HG02642 (cell line): ENCODE measurements around the gene PDE8B.

Source experiments
- ATAC-seq: cut with Tn5 transposase; IDR thresholded peaks from one replicate; pipeline ENCODE4 v1.9.1; 2021; ENCODE audit warnings: mild to moderate bottlenecking; ENCODE audit not compliant: unreplicated experiment, poor library complexity

The PDE8B gene

DNA sequence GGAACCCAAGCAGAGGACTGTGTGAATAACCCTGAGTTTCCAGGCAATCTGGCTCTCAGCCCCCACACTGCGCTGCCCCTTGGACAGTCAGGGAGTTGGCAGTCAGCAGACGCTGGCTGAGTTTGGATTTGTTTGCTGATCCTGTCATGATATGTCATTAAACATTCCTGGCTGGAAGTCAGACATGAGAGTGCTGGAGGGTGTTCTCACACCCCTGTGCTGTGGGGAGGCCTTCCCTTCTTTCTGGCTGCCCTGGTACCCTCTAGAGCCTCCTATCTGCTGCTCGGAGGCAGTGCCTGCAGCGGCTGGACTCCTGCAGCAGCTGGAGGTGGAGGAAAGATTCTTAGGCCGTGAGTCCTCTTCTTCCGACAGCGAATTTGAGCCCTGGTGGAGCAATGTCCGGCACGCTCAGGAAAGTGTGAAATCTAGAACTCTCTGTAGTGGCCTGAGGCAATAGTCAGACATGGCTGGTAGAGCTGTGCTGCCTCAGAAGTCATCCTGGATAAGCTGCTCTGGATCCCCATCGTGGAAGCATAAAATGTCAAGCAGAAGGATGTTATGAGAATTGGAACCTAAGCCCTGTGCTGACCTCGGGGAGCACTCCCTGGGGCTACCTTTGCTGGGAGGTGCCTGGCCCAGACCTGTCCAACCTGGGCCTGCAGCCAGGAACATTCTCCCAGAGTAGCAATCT is 72.0 kb downstream of the PDE8B start:
- no peak for ATAC-seq

DNA sequence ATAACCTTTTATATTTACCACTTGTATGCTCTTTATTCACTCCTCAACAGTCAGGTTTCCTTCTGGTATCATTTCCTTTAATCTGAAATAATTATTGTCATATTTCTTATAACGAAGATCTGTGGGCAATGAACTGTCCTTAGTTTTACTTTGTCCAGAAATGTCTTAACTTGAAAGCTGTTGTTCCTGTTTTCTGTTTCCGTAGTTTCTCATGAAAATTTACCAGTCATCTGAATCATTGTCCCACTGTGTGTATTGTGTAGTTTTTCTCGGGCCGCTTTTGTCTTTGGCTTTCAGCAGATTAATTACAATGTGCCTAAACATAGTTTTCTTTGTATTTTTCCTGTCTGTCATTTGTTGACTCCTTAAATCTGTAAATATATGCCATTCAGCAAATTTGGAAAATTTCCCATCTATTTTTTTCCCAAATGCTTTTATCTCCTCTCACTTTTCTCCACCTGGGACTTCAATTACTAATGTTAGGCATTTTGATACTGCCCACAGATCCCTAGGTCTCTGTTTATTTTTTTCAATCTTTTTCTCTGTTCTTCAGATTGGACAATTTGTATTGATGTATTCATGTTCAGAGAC is 74.9 kb downstream of the PDE8B start:
- ATAC-seq: no peak

DNA sequence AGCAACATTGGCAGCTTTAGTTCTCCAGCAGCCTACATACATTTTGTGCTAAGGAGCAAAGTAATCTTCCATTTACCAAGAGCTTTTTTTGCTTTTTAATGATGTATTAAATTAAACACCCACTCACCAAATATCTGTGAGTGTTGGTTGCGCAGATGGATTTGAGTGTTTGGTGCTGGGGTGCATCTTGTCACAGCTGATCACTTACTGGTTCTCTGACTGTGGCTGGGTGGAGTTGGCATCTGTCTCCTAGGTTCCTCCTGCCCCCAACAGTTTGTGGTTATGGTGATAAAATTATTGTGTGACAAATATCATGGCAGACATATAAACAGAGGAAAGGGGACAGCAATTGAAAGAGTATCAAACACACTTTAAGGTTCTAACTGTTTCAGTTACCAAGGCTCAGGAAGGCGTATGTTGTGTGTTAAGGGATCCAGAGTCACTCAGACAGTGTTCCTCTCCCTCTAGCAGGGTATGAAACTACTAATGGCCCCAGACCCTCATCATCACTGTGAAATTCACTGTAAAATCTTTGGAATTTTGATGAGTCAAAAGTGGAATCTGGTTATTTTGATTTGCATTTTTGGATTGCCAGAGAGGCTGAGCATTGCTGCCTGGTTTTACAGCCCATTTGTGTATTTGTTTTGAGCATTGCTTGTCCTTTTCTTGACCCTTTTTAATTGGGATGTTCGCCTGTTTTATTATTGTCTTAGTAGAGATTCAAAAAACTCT is 81.7 kb downstream of the PDE8B start:
- no peak for ATAC-seq

DNA sequence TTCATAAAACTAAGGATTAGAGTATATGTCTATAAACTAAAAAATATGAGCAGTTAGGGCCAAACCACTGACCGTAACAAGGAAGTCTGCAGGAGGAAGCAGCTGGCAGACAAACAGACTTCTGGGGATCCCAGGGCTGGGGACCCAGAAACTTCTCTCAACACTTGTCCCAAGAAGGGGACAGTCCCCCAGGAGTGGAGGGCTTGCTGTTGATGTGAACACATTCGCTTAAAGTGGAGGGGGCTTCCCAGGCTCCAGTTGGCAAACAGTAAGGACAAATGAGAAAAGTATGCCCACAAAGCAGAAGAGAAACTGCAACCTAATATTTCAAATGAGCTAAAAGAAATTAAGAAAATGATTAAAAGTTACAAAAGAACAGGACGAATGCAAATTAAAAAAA is 83.7 kb downstream of the PDE8B start:
- ATAC-seq: no peak

DNA sequence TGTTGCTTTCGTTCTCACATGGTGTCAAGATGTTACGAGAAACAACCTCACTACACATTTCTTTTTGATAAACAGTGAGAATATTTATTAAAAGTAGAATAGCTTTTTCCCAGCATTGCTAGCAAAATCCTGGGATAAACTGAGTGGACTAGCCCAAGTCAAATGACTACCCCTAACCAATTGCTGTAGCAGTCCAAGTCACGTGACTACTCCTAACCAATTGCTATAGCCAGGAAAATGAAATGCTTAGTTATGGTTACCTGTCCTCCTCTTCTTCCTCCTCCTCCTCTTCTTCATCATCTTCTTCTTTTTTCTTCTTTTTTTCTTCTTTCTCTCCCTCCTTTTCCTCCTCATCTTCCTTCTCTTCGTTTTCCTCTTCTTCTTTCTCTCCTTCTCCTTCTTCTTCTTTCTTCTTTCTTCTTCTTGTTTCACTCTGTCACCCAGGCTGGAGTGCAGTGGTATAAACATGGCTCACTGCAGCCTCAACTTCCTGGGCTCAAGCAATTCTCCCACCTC is 85.4 kb downstream of the PDE8B start:
- ATAC-seq: no peak

DNA sequence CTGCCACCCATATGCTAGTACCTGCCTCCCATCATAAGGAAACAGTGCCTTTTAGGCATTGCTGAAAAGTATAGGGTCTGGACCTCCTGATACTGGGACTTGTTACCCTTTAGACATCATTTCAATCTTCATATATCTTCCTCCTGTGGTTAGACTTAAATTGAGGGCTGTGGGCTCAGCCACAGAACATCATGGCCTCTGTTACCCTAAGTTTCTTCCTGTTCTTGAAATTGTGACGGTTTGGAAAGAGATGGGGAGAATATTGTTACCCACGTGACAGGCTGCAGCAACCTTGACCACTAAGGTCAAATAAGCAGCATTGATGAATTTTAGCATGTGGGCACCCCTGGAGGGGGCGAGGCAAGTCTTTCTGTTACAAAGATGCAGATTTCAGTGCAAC is 87.7 kb downstream of the PDE8B start:
- ATAC-seq: no peak

DNA sequence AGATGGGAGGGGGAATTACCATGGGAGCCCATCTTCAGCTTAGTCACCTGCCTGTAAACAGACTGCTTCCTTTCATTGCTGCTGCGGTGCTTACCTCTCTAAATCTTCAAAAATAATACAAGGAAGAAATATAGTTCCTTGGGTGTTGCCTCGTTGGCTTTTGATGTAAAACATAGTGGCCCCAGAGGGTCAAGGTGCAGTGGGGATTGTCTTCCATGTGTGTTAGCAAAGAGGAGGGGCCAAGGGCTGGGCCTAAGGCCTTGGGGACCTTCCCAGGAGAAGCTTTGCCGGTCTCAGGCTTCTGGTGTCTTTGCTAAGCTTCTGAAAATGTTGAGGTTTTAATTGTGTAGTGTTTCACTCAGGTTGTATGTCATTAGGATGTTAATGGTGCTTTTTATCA is 90.0 kb downstream of the PDE8B start:
- no peak for ATAC-seq

DNA sequence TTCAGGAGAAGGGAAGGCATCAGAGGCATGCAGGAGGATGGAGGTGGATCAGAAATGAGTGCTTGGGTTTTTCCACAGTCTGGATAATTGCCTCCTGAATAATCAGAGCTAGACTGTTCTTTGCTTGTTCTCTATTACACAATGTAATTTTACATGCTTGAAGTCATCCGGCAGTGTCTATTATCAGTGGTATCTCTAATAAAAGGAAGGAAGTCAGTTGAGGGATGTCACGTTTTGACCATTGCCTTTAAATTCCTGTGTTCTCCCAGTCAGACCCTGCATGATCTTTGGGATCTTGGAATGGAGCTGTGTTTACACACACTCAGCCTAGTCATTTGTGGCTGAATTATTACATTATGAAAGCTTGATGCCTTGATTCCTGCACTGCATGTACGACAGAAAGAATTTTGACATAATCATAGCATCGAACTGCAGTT is 91.0 kb downstream of the PDE8B start:
- no peak for ATAC-seq

DNA sequence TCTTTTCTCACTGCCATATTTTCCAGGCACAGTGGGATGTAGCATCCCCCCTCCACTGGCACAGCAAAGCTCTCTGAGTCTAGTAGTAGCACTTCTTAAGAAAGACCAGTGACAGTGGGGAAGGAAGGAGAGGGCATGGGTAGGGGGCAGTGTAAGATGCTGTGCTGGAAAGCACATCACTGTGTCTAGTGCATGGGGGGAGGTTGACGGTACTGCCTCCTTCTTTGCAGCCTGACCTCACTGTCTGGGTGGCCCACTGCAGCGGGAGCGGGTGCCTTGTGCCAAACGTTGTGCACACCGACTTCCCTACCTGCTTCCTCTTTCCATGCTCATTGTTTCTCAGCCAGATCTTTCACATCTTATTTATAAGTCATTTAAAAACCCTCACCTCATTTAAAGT is 91.8 kb downstream of the PDE8B start:
- no peak for ATAC-seq

DNA sequence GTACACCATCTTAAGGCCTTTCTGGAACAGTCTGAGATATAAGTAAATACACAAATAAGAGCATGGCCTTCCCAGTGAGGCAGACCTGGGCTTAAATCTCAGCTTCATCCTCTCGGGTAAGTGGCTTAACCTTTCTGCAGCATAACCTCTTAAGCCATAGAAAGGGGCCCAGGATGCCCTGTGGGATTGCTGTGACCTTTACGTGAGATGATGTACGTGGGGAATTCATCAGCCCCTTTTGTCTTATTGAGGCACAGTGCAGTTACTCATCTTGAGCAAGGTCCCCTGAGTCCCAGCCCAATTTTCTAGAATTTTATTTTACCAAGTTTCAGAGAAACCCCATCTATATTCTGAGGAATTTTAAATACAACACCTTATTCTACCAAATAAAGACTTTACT is 92.2 kb downstream of the PDE8B start:
- ATAC-seq: no peak

DNA sequence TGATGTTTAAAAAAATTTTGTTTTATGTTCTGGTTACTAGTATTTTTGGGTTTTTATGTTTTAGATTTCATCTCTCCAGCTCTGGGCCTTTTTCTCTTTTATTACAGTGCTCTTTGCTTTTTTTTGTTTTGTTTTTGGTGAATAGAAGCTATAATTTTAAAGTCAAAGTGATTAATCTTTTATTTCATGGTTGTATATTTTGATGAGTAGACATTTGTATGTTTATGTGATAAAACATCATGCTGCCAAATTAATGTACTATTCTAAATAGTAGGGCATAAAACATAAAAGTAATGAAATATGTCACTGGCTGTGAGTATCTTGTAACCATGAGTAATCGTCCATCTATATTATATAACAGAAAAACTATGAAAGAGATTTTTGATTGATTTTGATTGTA is 93.9 kb downstream of the PDE8B start:
- ATAC-seq: no peak

DNA sequence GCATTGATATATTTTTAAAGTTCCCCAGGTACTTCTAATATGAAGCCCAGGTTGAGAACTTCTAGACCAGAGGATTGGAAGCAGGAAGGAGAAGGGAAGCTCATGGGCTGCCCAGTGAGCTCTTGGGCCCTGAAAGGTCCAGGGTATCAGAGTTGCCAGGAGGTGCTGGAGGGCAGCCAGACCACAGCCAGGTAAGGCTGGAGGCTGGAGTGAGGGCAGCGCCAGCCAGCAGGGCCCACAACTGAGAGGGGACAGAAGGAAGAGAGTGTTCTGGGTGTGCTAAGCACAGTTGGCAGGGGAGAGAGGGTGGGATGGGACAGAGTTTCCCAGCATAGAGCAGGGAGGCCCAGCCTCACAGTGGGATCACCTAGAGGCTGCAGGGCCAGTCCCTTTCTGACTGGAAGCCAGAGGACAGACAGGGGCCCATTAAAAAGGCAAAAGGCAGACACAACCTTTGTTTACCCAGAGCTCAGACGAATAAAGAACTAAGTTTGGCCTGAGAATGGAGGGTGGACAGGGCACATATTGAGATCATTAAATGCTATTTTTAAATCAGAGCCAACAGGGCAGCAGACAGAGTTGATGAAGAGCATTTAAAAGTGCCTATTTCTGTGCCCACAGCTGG is 94.9 kb downstream of the PDE8B start:
- no peak for ATAC-seq

DNA sequence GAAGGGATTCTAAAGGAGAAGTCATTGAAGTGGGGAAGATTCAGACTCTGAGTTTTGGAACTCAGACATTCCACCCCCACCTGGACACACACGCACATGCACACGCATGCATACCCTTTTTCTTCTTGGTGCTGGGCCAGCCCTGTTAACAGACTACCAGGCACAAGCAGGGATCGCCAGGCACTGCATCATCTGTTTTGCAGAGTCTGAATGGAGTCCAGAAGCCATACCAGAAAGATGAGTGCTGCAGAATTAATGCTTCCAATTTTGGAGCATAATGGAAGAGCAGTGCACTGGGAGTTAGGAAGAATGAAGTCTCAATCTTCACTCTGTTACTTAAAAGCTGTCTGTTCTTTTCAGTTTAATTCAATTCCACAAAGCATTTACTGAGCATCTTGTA is 95.5 kb downstream of the PDE8B start:
- ATAC-seq: no peak

DNA sequence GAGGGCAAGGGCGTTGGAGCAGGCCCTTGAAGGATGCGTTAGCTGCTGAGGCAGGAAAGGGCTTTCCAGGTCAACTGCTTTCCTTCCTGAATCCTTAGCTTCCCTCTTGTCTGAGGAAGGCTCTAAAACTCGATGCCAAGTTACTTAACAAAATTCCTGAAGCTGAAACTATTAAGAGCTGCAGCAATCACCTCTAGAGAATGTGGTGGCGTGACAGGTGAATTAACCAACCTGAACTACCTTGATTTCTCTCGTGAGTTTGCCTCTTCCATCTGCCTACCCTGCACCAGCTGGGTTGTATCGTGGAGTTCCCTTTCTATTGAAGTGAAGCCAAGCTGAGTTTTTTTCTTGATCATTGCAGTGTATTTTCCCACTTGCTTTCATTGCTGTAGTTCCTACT is 96.1 kb downstream of the PDE8B start:
- no peak for ATAC-seq

DNA sequence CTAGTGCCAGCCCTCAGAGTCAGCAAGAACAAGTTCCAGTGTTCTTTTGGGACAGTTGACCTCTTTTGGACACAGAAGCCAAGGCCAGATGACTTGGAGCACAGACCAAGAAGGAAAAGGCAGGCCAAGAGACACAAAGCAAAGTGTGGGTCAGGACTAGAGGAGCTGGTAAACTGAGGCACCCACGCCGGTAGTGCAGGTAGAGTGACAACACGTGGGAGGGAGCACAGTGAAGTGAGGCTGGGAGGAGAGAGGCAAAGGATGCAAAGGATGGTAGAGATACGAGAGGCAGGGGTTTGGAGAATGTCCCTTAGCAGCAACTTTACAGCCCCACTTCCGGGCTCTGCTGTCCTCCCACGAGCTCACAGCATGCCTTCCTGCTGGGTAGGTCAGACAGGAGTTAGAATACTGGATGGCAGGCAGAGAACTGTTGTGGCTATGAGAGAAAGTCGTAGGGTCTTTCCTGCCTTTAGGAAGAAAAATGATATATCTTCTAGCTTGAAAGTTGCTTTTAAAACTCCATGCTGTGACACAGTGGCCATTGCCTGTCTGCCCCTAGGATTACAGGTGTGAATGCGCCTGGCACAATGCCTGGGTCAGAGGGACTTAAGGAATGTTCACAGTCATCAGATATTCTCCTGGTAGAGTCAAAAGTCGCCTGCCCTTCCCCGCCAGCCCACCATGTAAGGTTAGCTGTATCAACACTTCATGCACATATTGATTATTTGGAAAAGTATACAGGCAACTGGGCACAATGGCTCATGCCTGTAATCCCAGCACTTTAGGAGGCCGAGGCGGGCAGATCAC is 97.9 kb downstream of the PDE8B start:
- no peak for ATAC-seq

DNA sequence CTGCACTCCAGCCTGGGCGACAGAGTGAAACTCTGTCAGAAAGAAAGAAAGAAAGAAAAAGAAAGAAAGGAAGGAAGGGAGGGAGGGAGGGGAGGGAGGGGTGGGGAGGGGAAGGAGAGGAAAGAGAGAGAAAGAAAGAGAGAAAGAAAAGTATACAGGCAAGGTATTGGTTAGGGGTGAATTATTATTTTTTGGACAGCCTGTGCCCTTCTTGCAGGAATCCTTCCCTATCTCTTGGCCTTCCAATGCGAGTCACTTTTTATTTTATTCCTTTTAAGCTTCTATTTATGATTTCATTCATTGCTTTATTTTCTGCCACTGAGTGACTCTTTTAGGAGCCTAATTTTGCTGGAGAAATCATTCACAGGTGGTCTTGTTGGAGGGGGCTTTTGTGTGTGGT is 98.7 kb downstream of the PDE8B start:
- ATAC-seq: no peak

DNA sequence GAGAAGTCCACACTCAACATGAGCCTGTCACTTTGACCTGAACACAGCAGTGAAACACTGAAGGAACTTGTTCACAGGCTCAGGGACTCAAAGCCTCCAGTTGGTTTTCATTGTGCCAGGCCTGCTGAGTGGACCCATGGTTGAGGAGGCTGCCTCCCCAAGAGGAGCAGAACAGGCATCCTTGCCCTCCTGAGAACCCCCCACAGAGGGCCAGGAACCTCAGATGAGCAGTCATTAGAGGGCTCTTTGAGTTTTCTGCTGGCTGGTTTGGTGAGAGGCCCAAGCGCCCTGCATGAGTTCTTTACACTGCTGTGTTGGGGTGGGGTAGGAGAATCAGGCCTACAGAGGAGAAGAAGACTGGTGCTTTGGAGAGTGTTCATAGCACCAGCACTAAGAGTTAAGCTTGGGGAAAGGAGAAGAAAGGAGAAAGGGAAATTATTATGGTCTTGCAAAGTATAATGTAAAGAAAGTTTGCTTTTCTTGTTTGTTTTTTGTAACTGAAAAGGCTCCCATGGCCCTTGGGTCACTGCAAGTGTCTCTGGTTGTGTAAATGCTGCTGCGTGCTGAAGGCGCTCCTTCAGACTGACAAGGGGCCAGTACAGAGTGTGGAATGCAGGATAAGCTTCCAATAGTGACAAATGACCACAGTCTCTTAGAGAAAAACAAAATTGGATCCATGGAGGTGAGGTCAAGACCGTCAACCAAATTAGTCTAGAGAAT is 100.2 kb downstream of the PDE8B start:
- ATAC-seq: no peak

DNA sequence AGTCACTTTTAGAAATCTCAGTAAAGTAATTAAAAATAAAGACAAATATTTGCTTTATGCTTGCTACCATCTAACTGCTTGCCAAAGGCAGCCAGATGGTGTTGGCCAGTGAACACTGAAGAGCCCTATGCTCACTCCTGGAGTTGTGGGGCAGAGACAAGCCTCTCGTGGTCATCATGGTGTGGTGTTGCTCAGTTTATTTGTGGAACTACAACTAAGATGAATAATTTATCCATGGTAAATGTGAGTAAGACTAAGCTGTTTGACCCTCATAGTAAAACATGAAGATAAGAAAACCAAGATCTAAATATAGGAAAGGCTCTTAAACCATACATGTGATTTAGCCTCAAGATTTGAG is 100.7 kb downstream of the PDE8B start:
- no peak for ATAC-seq

DNA sequence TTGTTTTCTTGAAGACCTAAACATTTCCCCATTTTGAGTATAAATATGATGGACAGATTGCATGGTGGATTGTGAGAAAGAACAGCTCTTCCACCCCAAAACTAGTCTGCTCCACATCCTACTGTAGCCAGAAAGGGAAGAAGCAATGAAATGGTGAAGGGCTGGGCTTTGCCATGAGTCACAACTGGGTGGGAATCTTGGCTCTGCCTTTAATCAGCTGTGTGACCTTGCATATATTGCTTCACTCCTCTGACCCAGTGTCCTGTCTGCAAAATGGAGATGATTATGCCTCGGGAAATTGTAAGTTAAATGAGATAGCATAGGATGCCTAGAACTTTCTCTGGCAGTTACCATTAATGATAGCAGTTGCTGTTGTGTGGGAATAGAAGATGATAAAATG is 101.9 kb downstream of the PDE8B start:
- ATAC-seq: no peak
